K562 (cell line): ENCODE data around the gene ACTRT3. TPM values are rescaled to one million over a fixed set of nuclear protein-coding genes. Genes with fewer than 3 reads are reported as not detected.

ENCODE experiments used
- CHD4 ChIP-seq: fragments of 200-600 bp; sonication (generic); IDR thresholded peaks from 3 replicates; pipeline ENCODE4 v1.6.1; 2012; ENCODE audit warnings: low read depth, mild to moderate bottlenecking, mixed read lengths, low read length, inconsistent platforms; ENCODE audit not compliant: insufficient read depth, insufficient replicate concordance, poor library complexity, severe bottlenecking
- KDM2B ChIP-seq: fragments of 250-450 bp; sonication (Bioruptor Pico); IDR thresholded peaks from 2 replicates; pipeline ENCODE4 v1.8.0; 2021; ENCODE audit warnings: mild to moderate bottlenecking, moderate library complexity
- KLF10 ChIP-seq: fragments of 250-450 bp; sonication (Bioruptor Pico); IDR thresholded peaks from 2 replicates; pipeline ENCODE4 v1.6.1; 2021; ENCODE audit warnings: matching md5 sums
- MBD2 ChIP-seq: sonication (generic); IDR thresholded peaks from 2 replicates; pipeline ENCODE4 v1.6.1; 2016; ENCODE audit warnings: low read depth, borderline replicate concordance
- MXI1 ChIP-seq: IDR thresholded peaks from 2 replicates; pipeline ENCODE4 v1.6.1; 2011; ENCODE audit warnings: low read depth, mild to moderate bottlenecking, improper control_type of control experiment, low read length
- PBX2 ChIP-seq, 2 experiments: IDR thresholded peaks in 1 of 2; conservative IDR thresholded peaks in 1 of 2; 2 replicates each; pipeline ENCODE4 v1.6.1; 2016; ENCODE audit warnings: low read depth in 2 of 2, mild to moderate bottlenecking in 1 of 2, missing compliant biosample characterization in 1 of 2, missing genetic modification characterization in 1 of 2, moderate library complexity in 1 of 2
- PML ChIP-seq: IDR thresholded peaks from 2 replicates; pipeline ENCODE4 v1.6.1; 2012; ENCODE audit warnings: low read length, inconsistent platforms
- RBFOX2 ChIP-seq: fragments of 200-400 bp; formaldehyde crosslinking; IDR thresholded peaks from 2 replicates; pipeline ENCODE4 v1.6.1; 2017; ENCODE audit warnings: low read depth, mild to moderate bottlenecking, low read length, moderate library complexity
- RBM17 ChIP-seq: fragments of 200-400 bp; formaldehyde crosslinking; IDR thresholded peaks from 2 replicates; pipeline ENCODE4 v1.6.1; 2017; ENCODE audit warnings: low read depth, mild to moderate bottlenecking, low read length, borderline replicate concordance
- ZBTB8A ChIP-seq: fragments of 450-650 bp; IDR thresholded peaks from 2 replicates; pipeline ENCODE4 v1.6.1; 2018; ENCODE audit warnings: mild to moderate bottlenecking, moderate library complexity; ENCODE audit not compliant: partially characterized antibody
- ZFPM2 ChIP-seq: fragments of 250-450 bp; sonication (Bioruptor Pico); IDR thresholded peaks from 2 replicates; pipeline ENCODE4 v1.5.1; 2022; ENCODE audit warnings: mild to moderate bottlenecking
- ZHX1 ChIP-seq: fragments of 150-350 bp; conservative IDR thresholded peaks from 2 replicates; pipeline ENCODE4 v1.6.1; 2014; ENCODE audit warnings: low read length
- ZNF280A ChIP-seq: fragments of 450-650 bp; IDR thresholded peaks from 2 replicates; pipeline ENCODE4 v1.6.1; 2018; ENCODE audit warnings: mild to moderate bottlenecking, low read depth; ENCODE audit not compliant: partially characterized antibody
- ZNF280B ChIP-seq: fragments of 250-450 bp; sonication (Bioruptor Pico); IDR thresholded peaks from 2 replicates; pipeline ENCODE4 v1.5.1; 2021; ENCODE audit warnings: mild to moderate bottlenecking
- ZNF316 ChIP-seq: fragments of 450-650 bp; IDR thresholded peaks from 2 replicates; pipeline ENCODE4 v1.6.1; 2016
- ZNF444 ChIP-seq: fragments of 250-450 bp; sonication (Bioruptor Pico); IDR thresholded peaks from 2 replicates; pipeline ENCODE4 v1.4.0; 2020; ENCODE audit warnings: mild to moderate bottlenecking, moderate library complexity
- ZNF740 ChIP-seq, 3 experiments: fragments of 200-800 bp in 1 of 3; sonication (Bioruptor generic) in 1 of 3; sonication (generic) in 1 of 3; formaldehyde crosslinking in 1 of 3; IDR thresholded peaks; 2 replicates each; pipeline versions ENCODE4 v1.6.1 to v1.8.0; 2016 to 2022; ENCODE audit warnings: mild to moderate bottlenecking in 2 of 3, missing compliant biosample characterization in 2 of 3, missing genetic modification characterization in 2 of 3, missing genetic modification reagents in 1 of 3
- polyA plus RNA-seq, 8 experiments: library from polyadenylated mRNA; depleted of rRNA in 4 of 8; stranded (reverse) in 5 of 8; unstranded in 3 of 8; fragments of >200 nt; fragmentation: Nextera tagmentation in 2 of 8; fragmentation: Illumina TruSeq in 1 of 8; extraction: Ambion mirVana in 2 of 8; extraction: Trizol in 1 of 8; gene quantifications; 2 replicates each; pipeline versions ENCODE4 v1.2.1 to v1.2.3, GENCODE V29; 2011 to 2014; ENCODE audit warnings: inconsistent platforms in 1 of 8, missing spikeins in 1 of 8
- total RNA-seq, 7 experiments: library from RNA; depleted of rRNA in 6 of 7; stranded (reverse); fragments of >200 nt in 6 of 7; fragmentation: Illumina TruSeq in 2 of 7; extraction: Trizol in 2 of 7; gene quantifications; 2 replicates each; pipeline versions ENCODE4 v1.2.1 to v1.2.3, GENCODE V29; 2011 to 2021; ENCODE audit warnings: low replicate concordance in 1 of 7

Gene ACTRT3
- total and polyA plus RNA-seq, 9 of the 15 experiments (the other 6 are each of a cell fraction or from before 2014, with no cell fraction given) = 0.06 to 0.11 (median 0.07) TPM; not detected in 5

- no peak for TF ChIP-seq ZNF444 (CRISPR knock-in tag)
- no peak for TF ChIP-seq RBM17
- no peak for TF ChIP-seq ZBTB8A
- TF ChIP-seq ZHX1 = no peak
- no peak for TF ChIP-seq ZNF280A
- TF ChIP-seq ZNF280B (CRISPR knock-in tag) = no peak
- TF ChIP-seq MBD2 = no peak
- peak; percentile 67 for TF ChIP-seq ZNF316
- no peak for TF ChIP-seq PBX2 (CRISPR knock-in tag; IDR thresholded peaks at IDR 0.05; ENCODE audit: low read depth)
- TF ChIP-seq PBX2 (tag; conservative IDR thresholded peaks at IDR 0.05; ENCODE audit: low read depth) = peak; percentile 58; the same call in 1 of the 2 replicates
- TF ChIP-seq PML = peak; percentile 69; the same call in 1 of the 2 replicates
- TF ChIP-seq KLF10 (CRISPR knock-in tag) = no peak
- TF ChIP-seq CHD4 = no peak
- no peak for TF ChIP-seq ZNF740 (CRISPR knock-in tag; IDR thresholded peaks at IDR 0.05)
- TF ChIP-seq ZNF740 (tag; IDR thresholded peaks at IDR 0.05) = no peak
- TF ChIP-seq MXI1 = no peak
- no peak for TF ChIP-seq KDM2B (CRISPR knock-in tag)
- TF ChIP-seq ZFPM2 (CRISPR knock-in tag) = no peak
- TF ChIP-seq RBFOX2 = no peak
Observed at GRCh38 chr3:169781209-169781855, 12.0 kb upstream of the ACTRT3 start (continued).
